HL-60 (cell line): ENCODE measurements around the gene LRMDA.

Experiments used
- GABPA ChIP-seq: IDR thresholded peaks from 2 replicates; pipeline ENCODE4 v1.6.1; 2012; ENCODE audit warnings: low read depth
- POLR2AphosphoS5 ChIP-seq: IDR thresholded peaks from 2 replicates; pipeline ENCODE4 v1.6.1; 2012; ENCODE audit warnings: low read depth
- TF ChIP-seq, protein P1 (sequence below): IDR thresholded peaks from one replicate; pipeline ENCODE4 v1.5.1; 2011; ENCODE audit warnings: low read length, control low read depth, inconsistent platforms; ENCODE audit not compliant: insufficient read depth
- TF ChIP-seq, protein P2 (sequence below): IDR thresholded peaks from 2 replicates; pipeline ENCODE4 v1.6.1; 2012; ENCODE audit warnings: low read depth; ENCODE audit not compliant: insufficient replicate concordance

DNA sequence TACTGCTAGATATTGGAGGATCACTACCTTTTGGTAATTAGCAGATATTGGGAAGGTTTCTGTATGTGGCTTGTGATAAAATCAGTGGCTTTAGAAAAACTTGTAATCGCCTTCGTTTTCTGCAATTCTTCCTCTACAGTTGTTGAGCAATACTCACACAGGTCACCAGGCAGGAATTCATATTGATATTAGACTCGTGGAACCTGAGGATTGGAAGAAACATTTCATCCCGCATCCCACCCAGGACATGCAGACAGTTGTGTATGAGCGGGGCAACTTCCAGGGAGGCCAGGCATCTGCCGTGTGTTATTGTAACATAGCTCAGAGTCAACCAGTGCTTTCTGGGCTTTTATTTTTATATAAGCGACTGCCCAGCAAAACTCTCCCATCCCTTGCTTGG lies 821.3 kb downstream of the LRMDA start:
- TF ChIP-seq GABPA (no peak), POLR2AphosphoS5 (no peak)
- TF ChIP-seq, protein P1, sequence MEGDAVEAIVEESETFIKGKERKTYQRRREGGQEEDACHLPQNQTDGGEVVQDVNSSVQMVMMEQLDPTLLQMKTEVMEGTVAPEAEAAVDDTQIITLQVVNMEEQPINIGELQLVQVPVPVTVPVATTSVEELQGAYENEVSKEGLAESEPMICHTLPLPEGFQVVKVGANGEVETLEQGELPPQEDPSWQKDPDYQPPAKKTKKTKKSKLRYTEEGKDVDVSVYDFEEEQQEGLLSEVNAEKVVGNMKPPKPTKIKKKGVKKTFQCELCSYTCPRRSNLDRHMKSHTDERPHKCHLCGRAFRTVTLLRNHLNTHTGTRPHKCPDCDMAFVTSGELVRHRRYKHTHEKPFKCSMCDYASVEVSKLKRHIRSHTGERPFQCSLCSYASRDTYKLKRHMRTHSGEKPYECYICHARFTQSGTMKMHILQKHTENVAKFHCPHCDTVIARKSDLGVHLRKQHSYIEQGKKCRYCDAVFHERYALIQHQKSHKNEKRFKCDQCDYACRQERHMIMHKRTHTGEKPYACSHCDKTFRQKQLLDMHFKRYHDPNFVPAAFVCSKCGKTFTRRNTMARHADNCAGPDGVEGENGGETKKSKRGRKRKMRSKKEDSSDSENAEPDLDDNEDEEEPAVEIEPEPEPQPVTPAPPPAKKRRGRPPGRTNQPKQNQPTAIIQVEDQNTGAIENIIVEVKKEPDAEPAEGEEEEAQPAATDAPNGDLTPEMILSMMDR: no peak
- TF ChIP-seq, protein P2, sequence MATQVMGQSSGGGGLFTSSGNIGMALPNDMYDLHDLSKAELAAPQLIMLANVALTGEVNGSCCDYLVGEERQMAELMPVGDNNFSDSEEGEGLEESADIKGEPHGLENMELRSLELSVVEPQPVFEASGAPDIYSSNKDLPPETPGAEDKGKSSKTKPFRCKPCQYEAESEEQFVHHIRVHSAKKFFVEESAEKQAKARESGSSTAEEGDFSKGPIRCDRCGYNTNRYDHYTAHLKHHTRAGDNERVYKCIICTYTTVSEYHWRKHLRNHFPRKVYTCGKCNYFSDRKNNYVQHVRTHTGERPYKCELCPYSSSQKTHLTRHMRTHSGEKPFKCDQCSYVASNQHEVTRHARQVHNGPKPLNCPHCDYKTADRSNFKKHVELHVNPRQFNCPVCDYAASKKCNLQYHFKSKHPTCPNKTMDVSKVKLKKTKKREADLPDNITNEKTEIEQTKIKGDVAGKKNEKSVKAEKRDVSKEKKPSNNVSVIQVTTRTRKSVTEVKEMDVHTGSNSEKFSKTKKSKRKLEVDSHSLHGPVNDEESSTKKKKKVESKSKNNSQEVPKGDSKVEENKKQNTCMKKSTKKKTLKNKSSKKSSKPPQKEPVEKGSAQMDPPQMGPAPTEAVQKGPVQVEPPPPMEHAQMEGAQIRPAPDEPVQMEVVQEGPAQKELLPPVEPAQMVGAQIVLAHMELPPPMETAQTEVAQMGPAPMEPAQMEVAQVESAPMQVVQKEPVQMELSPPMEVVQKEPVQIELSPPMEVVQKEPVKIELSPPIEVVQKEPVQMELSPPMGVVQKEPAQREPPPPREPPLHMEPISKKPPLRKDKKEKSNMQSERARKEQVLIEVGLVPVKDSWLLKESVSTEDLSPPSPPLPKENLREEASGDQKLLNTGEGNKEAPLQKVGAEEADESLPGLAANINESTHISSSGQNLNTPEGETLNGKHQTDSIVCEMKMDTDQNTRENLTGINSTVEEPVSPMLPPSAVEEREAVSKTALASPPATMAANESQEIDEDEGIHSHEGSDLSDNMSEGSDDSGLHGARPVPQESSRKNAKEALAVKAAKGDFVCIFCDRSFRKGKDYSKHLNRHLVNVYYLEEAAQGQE: no peak
